Dedifferentiated amniotic fluid mesenchymal stem cell (primary cell): ENCODE data around the gene SLC38A4.
A peak's percentile ranks its signal among the peaks of the same experiment; 100 is the strongest.
"Not testable (repeated sequence)": the region's sequence is repeated elsewhere in the genome, so short reads cannot be mapped to it uniquely, and the experiment has no call there.

Experiments
- DNase-seq: peaks from one replicate; pipeline ENCODE4 v3.0.0-alpha.2; 2016; ENCODE audit errors: extremely low spot score

SLC38A4 gene

GRCh38 chr12:46825591-46826414 is at the start of gene SLC38A4:
SLC38A4 (minus strand) TSS chr12:46825997; CDS start chr12:46793071, 32,926 bp downstream.
- peak; percentile 27 for DNase-seq

- no peak for DNase-seq
These were observed 49.3 kb upstream of the SLC38A4 start for GRCh38 chr12:46875095-46875494.

- DNase-seq, result no peak
These were observed 48.8 kb upstream of the SLC38A4 start for GRCh38 chr12:46874642-46875041.

- no peak for DNase-seq
These were observed 46.3 kb upstream of the SLC38A4 start for GRCh38 chr12:46872135-46872534.

GRCh38 chr12:46865311-46865710 is 39.5 kb upstream of the SLC38A4 start:
- DNase-seq, result no peak

GRCh38 chr12:46858368-46858767 is 32.6 kb upstream of the SLC38A4 start:
- DNase-seq, result no peak

- DNase-seq, result no peak
These were observed 31.7 kb upstream of the SLC38A4 start for GRCh38 chr12:46857486-46857885.

- DNase-seq, result no peak
These were observed 30.0 kb upstream of the SLC38A4 start for GRCh38 chr12:46855760-46856159.

GRCh38 chr12:46854188-46854587 is 28.4 kb upstream of the SLC38A4 start:
- DNase-seq, result not testable (repeated sequence)

GRCh38 chr12:46848792-46849191 is 23.0 kb upstream of the SLC38A4 start:
- DNase-seq, result not testable (repeated sequence)

GRCh38 chr12:46847001-46847400 is 21.2 kb upstream of the SLC38A4 start:
- DNase-seq, result no peak

GRCh38 chr12:46843811-46844210 is 18.0 kb upstream of the SLC38A4 start:
- DNase-seq, result no peak

GRCh38 chr12:46841891-46842290 is 16.1 kb upstream of the SLC38A4 start:
- no peak for DNase-seq

GRCh38 chr12:46839964-46840363 is 14.2 kb upstream of the SLC38A4 start:
- DNase-seq, result no peak

- DNase-seq, result no peak
These were observed 13.4 kb upstream of the SLC38A4 start for GRCh38 chr12:46839232-46839631.

- no peak for DNase-seq
These were observed 10.0 kb upstream of the SLC38A4 start for GRCh38 chr12:46835785-46836184.

GRCh38 chr12:46832130-46832704 is 6.4 kb upstream of the SLC38A4 start:
- no peak for DNase-seq

- DNase-seq, result no peak
These were observed 5.7 kb upstream of the SLC38A4 start for GRCh38 chr12:46831335-46832129.

GRCh38 chr12:46830731-46831334 is 5.0 kb upstream of the SLC38A4 start:
- DNase-seq, result no peak

GRCh38 chr12:46824709-46825108 is 1.1 kb downstream of the SLC38A4 start:
- no peak for DNase-seq

GRCh38 chr12:46818642-46819041 is 7.2 kb downstream of the SLC38A4 start:
- no peak for DNase-seq

GRCh38 chr12:46815809-46816208 is 10.0 kb downstream of the SLC38A4 start:
- no peak for DNase-seq
